Ovary (tissue), 3 donors: Measurements from ENCODE around the gene CRYGA.

Experiments
- CTCF ChIP-seq, 3 donors: fragments of 450-650 bp in 2 of 3; fragments of 200-600 bp in 1 of 3; IDR thresholded peaks; one replicate each; pipeline versions ENCODE4 v1.5.1 to v1.8.0; 2016 to 2022; ENCODE audit warnings: antibody characterized with exemption in 3 of 3, mild to moderate bottlenecking in 1 of 3
- POLR2A ChIP-seq: fragments of 450-650 bp; IDR thresholded peaks from one replicate; pipeline ENCODE4 v1.6.1; 2017; ENCODE audit warnings: antibody characterized with exemption, mild to moderate bottlenecking, moderate library complexity
- donor health status: DM: no; HTN: no; CAD: no.

GRCh38 chr2:208164951-208165755, 1.8 kb upstream of the CRYGA start:
- TF ChIP-seq CTCF (IDR thresholded peaks at IDR 0.05) (no peak), POLR2A (no peak)
